ENCODE data around the gene CLTCL1. TPM values are rescaled to one million over a fixed set of nuclear protein-coding genes. Genes with fewer than 3 reads are reported as not detected.

The CLTCL1 gene
- total and polyA plus RNA-seq, 9 of the 15 experiments (the other 6 are each of a cell fraction or from before 2014, with no cell fraction given): 1.1 to 11.7 (median 5.0) TPM

GRCh38 chr22:19275513-19275912 lies 16.0 kb downstream of the CLTCL1 start (continued):
- no peak for TF ChIP-seq THAP7 (CRISPR knock-in tag; IDR thresholded peaks at IDR 0.05)
- TF ChIP-seq ZNF12 (CRISPR knock-in tag; IDR thresholded peaks at IDR 0.05): no peak
- TF ChIP-seq, protein P1, sequence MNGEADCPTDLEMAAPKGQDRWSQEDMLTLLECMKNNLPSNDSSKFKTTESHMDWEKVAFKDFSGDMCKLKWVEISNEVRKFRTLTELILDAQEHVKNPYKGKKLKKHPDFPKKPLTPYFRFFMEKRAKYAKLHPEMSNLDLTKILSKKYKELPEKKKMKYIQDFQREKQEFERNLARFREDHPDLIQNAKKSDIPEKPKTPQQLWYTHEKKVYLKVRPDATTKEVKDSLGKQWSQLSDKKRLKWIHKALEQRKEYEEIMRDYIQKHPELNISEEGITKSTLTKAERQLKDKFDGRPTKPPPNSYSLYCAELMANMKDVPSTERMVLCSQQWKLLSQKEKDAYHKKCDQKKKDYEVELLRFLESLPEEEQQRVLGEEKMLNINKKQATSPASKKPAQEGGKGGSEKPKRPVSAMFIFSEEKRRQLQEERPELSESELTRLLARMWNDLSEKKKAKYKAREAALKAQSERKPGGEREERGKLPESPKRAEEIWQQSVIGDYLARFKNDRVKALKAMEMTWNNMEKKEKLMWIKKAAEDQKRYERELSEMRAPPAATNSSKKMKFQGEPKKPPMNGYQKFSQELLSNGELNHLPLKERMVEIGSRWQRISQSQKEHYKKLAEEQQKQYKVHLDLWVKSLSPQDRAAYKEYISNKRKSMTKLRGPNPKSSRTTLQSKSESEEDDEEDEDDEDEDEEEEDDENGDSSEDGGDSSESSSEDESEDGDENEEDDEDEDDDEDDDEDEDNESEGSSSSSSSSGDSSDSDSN (IDR thresholded peaks at IDR 0.05; ENCODE audit: borderline replicate concordance in 1 of 2, low read depth in 2 of 2, low read length in 2 of 2): 0 out of 4 replicates have a peak, but pooled peaks of 1 of the 2 experiments have one; percentile 0
- no peak for TF ChIP-seq EZH2 (IDR thresholded peaks at IDR 0.05; ENCODE audit: borderline replicate concordance, low read depth, low read length)
- no peak for TF ChIP-seq CCAR2 (IDR thresholded peaks at IDR 0.05; ENCODE audit: low read depth, low read length)
- TF ChIP-seq, protein P2, sequence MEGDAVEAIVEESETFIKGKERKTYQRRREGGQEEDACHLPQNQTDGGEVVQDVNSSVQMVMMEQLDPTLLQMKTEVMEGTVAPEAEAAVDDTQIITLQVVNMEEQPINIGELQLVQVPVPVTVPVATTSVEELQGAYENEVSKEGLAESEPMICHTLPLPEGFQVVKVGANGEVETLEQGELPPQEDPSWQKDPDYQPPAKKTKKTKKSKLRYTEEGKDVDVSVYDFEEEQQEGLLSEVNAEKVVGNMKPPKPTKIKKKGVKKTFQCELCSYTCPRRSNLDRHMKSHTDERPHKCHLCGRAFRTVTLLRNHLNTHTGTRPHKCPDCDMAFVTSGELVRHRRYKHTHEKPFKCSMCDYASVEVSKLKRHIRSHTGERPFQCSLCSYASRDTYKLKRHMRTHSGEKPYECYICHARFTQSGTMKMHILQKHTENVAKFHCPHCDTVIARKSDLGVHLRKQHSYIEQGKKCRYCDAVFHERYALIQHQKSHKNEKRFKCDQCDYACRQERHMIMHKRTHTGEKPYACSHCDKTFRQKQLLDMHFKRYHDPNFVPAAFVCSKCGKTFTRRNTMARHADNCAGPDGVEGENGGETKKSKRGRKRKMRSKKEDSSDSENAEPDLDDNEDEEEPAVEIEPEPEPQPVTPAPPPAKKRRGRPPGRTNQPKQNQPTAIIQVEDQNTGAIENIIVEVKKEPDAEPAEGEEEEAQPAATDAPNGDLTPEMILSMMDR (IDR thresholded peaks at IDR 0.05 in 2 of 3, conservative IDR thresholded peaks at IDR 0.05 in 1 of 3; ENCODE audit: insufficient read depth in 2 of 3, low read depth in 1 of 3, low read length in 3 of 3): no peak
- TF ChIP-seq HSF4 (CRISPR knock-in tag; IDR thresholded peaks at IDR 0.05; ENCODE audit: borderline replicate concordance): no peak
- 0 out of 2 replicates have a peak, but pooled peaks have one; percentile 5 for TF ChIP-seq THAP12 (CRISPR knock-in tag; IDR thresholded peaks at IDR 0.05)
- no peak; the same call in 1 of the 2 replicates for TF ChIP-seq ZNF143 (CRISPR knock-in tag; IDR thresholded peaks at IDR 0.05)
- TF ChIP-seq RERE (CRISPR knock-in tag; IDR thresholded peaks at IDR 0.05; ENCODE audit: borderline replicate concordance): no peak
- TF ChIP-seq TCF15 (CRISPR knock-in tag; IDR thresholded peaks at IDR 0.05): no peak
- TF ChIP-seq ZNF274 (IDR thresholded peaks at IDR 0.05; ENCODE audit: borderline replicate concordance, low read depth, low read length): no peak
- TF ChIP-seq GABPA (tag; conservative IDR thresholded peaks at IDR 0.05; ENCODE audit: low read depth): 0 out of 2 replicates have a peak, but pooled peaks have one; percentile 24
